NCI-H128 (cell line): ENCODE results near the gene PRKAG1.
"Not testable (repeated sequence)": the region's sequence is repeated elsewhere in the genome, so short reads cannot be mapped to it uniquely, and the experiment has no call there.

Source experiments
- DNase-seq: peaks from one replicate; lab custom pipeline; 2025; ENCODE audit not compliant: unreplicated experiment; lab: John Stamatoyannopoulos, UW

Gene PRKAG1

DNA sequence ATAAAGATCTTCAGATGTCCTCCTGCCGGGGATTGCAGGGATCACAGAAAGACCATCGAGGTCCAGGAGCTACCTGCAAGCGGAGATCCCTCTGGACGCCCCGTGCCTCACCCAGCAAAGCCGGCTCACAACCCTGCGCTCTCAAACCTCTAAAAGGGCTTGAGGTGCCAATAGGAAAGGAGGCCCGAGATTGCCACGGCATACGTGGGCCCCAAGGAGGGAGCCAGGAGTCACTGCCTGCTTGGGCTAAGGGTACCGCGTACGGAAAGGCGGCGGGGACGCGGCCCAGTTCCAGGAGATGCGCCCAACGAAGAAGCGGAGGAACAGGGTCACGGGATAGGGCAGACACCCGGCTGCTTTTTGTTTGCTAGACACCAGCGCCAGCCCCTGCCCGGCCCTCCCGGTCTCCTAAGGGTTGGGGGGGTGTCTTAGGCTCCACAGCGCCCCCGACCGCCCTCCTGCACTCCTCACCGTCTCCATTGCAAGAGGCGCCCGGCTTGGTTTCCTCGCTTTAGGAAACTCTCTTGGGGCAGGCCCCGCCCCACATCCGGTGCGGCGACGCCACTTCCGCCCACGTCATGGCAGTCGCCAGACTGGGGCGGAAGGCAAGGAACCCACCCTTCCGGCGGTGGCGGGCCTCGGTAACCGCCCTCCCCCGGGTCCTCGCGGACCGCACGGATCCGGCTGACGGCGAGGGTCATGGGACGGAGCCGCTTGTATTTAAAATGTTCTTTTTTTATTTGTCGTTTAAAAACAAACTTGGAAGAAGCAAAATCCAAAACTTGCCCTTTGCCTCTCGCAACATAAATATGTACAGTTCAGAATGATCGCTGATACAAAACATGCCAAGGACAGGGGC lies at the start of gene PRKAG1:
Gene PRKAG1, minus strand, starts transcription at position 516 of the 859 bp plus-strand sequence. Its CDS starts 36 bp downstream, at position 480.
- DNase-seq, result peak; percentile 96

DNA sequence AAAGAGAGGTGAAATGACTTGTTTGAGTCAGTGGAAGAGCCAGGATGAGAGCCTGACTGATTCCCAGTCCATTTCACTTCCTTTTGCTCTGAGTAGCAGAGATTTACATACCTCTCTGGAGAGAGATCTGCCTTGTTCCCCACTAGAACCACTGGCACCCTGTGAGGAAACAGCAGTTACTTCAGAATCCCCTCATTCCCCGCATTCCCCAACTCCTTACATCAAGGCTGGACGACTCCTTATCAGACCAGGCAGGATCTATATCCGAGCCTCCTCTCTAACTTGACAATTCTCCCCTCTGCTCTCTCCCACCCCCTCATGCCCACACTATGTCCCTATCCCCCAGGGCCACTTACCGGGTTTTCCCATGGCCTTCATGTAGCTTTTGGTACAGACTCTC lies 47.5 kb upstream of the PRKAG1 start:
- no peak for DNase-seq

DNA sequence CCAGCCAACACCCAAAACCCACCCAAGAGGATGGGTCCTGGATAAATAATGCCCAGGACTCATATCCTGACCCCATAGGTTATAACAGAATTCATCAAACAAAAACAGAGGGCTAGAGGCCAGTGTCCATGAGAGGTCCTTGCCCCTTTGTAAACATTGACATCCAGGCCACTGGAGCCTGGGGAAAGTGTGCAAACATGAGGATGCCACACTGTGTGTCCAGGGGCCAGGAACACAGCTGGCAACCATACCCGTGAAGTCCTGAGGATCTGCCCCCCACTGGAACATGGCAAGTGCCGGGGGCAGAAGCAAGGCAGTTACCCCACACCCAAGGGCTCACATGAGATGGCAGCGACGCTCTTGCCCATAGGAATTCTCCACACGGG lies 46.2 kb upstream of the PRKAG1 start:
- no peak for DNase-seq

DNA sequence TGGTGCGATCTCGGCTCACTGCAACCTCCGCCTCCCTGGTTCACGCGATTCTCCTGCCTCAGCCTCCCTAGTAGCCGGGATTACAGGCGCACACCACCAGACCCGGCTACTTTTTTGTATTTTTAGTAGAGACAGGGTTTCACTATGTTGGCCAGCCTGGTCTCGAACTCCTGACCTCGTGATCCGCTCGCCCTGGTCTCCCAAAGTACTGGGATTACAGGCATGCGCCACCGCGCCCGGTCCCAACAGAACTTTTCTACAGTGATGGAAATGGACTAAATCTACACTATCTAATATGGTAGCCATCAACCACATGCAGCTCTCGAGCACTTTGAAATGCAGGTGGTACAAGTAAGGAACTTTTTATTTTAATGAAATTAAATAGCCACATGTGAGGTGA lies 43.3 kb upstream of the PRKAG1 start:
- DNase-seq, result not testable (repeated sequence)

DNA sequence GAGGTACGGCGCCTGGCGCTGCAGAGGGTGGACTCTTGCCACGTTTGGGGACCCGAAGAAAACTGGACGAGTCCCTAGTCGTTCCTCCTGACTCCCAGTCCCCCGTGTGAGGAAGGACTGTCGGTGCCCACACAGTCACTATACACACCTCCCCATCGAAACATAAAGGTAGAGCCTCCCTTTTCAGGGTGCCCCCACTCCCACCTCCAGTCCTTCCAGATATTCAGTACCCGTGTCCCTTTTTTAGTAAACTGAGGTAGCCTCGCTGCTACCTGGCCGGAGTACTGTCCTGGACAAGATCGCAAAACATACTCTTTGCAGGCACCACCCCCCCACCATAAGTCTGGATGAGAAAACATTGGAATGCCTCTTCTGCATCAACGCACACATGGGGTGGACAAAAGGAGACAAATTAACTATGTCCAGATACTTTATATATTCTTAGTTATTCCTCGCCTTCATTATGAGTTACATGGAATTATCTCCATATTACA lies 42.6 kb upstream of the PRKAG1 start:
- no peak for DNase-seq

DNA sequence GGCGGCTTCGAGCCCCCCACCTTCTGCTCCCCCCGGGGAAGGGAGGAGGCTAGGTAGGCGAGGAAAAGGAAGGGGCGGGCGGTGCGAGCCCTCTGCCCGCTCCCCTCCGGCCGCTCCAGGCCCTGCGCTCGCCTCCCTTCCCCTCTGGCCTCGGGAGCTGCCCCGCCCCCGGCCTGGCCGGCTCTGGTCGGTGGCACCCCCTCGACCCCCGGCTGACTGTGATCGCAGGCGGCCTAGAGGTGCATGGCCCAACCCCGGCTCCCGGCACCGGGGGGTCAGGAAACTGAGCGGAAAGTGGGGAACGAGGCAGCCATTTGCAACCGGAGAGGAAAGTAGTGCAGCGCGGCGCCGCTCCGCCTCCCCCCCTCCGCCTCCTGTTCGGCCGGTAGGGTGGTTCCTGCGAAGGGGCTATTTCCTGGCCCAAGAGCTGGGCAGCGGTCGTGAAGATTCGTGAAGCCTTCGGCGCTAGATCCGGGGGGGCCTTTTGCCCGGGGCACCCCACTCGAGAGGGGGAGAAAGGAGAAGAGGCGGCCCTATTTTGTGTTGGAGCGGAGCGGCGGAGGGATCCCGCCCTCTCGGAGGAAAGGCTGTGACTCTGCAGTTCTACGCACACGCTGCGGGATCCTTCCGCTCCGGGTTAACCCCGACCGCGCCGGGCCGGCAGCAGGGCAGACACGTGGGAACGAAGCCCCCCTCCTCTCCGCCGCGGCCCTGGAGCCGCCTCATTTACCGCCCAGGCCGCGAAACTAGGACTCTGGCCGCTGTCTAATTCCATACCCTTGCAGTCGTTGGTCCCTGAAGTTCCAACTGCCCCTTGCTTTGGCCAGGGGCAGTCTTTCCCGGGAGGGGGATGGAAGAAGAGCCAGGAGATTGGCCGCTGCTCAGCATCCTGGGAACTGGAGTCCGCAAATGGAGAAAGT lies 41.9 kb upstream of the PRKAG1 start, which contains the start of gene KMT2D:
Gene KMT2D, minus strand, starts transcription at position 558 of the 920 bp plus-strand sequence. CDS start 5,470 bp downstream, outside the sequence.
- peak; percentile 93 for DNase-seq

DNA sequence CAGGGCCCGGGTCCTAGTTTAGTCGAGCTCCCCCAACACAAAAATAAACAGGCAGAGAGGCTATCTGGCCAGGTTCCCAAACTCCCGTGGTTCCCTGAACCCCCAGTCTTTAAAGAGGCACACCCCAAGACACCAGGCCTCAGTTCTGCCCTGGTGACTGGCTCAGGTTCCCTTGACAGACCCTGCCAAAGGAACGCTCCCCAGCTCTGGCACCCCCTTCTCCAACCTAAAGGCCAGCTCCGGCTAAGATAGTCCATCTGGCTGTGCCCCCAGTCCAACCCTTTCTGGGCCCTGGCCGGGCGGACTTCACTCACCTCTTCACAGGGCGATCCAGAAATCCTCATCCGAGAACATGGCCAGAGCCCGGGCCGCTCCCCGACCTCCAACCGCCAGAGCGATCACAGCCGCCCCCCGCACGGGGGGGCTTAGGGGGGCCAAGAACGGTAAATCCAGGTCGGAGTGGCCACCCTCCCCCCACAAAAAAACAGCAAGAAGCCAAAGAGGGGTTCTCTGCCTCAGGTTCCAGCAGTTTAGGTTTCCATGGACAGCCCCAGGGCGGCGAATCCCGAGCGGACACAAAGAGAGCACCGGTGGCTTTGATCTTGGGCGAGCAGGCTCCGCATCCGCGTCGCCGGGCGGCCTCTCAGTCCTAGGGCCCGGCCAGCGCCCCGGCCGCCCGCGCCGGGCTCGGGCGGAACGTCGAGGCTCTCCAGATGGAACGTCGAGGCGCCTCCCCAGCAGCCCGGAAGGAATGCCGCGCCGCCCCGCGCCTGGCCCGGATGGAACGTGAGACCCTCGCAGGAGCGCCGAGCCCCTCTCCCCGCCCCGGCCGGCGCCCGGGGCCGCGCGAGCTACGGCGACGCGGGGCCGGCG lies 41.0 kb upstream of the PRKAG1 start:
- no peak for DNase-seq

DNA sequence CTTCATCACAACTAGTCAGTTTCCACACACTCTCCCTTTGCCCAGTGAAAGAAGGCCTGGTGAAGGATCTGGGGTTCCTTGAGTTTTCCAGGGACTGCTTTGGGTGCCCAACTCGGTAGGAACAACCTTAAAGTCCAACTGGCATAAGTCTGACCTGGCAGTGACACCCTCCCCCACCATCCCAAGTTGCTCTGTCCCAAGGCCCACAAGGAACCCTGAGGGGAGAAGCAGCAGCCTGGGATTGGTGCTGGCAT lies 40.4 kb upstream of the PRKAG1 start:
- no peak for DNase-seq

DNA sequence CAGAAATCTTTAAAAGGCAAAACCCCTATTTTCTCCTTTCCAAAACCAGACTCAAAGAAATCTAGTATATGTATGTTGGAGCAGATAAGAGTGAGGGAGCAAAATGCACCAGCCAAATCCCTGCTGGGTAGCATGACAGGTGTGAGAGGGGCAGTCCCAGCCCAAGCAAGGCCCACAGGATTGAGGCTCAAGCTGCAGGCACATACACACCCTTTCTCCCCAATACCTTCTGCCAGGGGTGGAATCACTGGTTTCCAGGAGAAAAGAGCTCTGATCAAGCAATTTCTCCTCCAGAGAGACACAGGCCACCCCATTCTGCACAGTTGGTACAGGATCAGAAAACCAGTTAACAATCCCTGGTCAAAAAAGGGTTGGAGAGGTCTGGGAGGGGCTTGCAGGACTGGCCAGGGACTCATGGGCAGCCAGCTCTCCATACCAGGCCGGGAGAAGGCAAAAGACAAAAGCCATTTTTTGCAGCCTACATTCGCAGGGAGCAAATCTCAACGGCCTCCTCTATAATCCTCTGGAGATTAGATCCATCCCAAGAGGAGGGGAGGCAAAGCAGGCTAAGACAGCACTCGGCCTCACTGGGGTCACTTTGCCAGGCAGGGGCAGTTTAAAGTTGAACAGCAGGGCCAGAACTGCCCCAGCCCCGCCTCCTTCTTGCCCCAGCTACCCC lies 39.9 kb upstream of the PRKAG1 start:
- no peak for DNase-seq

DNA sequence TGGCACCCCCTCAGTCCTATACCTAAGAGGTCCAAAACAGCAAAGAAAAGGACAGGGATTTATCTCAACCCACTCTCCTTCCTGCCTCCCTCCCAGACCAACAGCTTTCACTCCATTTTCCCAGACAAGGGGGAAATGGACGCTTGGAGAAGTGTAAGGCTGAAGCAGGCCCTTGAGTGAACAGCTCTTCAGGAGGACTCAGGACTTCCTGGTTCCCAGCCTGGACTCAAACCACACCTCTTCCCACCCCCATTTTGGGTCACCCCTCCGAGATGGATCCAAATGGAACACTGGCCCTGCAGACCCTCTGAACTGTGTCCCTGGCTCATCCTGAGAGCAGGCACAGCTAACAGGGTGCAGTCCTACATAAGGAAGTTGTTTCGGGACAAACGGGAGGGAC lies 39.3 kb upstream of the PRKAG1 start:
- DNase-seq, result no peak

DNA sequence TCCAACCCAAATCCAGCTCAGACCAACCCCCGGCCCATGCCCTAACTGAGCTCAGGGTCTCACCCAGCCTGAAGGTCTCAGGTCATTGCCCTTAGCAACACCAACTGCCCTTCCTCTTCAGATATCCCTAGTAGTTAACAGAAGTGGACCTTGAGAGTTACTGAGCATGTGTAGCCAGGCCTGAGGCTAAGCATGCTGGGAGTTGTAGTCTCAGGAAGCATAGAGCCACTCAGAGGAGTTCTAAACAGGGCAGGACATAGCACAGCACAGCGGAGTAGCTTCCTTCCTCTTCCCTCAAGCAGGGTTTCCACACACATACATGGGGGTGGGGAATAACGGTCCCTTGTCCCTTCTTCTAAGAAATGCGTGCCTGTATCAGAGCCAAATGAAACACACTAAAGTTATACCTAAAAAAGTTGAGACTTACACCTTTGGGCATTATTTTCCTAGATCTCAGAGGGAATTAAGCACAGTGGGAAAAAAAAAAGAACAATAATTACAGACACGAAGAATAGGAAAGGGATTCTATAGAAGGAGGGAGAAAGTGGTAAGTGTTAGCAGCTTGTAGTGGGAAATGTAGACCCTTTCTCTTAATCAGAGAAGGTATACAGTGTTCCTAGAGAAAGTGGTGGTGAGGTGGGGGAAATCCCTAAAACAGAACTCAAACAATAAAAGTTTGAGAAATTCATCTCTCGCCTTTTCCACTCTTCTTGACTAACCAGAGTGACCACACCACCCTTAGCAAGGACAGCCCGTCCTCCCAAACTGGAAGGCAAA lies 37.6 kb upstream of the PRKAG1 start:
- DNase-seq, result no peak

DNA sequence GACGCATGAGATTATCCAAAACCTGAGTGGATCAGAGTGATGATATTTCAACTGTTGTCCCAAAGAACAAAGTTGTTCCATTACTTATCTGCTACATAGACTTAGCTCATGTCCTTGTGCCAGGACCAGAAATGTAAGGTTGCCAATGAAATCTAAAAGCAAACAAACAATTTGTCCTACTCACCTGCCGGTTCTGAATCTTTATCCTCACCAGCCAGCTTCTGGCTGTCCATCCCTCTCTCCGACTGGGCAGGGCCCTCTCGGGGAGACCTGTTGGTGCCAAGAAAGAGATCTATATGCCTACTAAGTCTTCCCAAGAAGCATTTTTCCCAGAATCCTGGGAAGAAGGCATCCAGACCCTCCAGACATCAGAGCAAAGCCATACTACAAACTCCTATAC lies 36.5 kb upstream of the PRKAG1 start:
- DNase-seq, result no peak

DNA sequence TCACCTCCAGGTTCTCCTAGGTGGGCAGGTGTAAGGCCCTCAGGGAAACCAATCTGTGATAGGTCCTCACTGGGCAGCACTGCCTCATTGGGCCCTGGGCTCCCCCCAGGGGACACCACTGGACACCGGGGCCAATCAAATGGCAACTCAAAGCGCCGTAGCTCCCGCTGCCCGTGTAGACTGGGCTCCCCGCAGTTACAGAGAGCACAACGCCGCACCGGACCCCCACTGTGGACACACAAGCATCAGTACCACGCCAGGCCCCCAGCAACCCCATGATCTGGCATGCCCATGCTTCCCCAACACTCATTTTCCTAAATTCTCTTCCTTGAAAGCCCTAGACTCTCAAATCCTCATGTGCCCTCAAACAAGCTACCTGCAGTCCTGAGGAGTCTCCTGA lies 35.9 kb upstream of the PRKAG1 start:
- DNase-seq, result no peak

DNA sequence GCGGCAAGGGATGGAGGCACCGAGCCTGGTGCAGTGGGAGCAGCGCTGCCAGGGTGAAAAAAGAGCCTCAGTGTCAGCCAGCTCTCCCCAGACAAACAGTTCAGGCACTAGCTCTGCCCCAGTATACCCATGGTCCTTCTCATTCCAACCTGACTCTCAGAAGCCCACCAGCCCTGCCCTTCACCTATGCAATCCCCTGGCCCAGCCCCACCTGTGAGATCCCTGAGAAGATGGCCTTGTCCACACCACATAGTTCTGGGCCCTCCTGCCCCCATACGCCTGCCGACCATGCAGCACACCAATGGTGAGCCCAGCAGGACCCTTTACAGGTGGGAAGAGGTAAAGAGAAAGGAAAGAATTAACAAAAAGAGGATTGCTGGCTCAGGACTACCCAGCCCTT lies 35.5 kb upstream of the PRKAG1 start:
- DNase-seq, result no peak

DNA sequence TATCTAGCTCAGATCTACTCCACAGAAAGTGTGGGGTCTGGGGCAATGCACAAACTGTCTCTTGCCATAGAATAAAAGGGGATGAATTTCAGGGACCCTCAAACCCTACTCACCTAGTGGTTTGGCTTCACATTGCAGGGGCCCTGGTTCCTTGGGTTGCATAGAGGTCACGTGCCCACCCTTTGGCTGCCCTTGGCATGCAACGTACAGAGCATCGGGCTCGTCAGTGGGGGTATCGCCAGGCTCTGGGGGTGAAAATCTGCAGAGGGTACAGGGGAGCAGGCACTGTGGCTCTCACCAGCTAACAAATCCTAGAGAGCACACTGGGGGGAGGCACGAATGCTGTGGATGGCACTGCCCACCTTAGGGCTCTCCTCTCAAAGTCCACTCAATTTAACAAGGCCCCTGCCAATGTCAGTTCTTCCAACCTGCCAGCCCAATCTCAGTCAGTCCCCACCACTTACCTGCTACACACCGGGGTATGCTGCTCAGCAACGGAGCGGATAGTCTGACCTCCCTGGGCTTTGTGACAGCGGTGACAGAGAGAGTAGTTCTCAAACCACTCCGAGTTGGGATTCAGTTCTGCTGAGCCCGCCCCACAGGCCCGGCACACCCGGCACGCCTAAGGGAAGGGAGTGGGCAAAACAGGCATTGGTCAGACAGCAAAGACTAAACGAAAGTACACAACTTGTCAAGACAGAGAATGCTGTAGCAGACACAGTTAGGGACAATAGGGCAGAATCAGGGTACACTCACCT lies 34.1 kb upstream of the PRKAG1 start:
- DNase-seq, result no peak

DNA sequence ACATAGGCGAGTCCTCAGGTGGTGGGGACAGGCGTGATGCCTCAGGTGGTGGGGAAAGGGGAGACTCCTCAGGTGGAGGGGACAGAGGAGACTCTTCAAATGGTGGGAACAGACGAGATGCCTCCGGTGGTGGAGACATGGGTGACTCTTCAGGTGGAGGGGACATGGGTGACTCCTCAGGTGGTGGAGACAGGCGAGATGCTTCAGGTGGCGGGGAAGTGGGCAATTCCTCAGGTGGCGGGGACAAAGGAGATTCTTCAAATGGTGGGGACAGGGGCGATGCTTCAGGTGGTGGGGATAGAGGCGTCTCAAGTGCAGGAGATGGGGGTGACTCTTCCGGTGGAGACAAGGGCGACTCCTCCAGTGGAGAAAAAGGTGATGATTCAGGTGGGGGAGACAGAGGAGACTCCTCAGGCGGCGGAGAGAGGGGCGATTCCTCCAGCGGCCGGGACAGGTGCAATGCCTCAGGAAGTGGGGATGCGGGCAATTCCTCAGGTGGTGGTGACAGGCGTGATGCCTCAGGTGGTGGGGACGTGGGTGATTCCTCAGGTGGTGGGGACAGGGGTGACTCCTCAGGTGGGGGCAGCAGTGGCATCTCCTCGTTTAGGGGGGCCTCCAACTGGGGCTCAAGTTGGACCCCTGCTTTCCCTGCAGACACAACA lies 33.3 kb upstream of the PRKAG1 start:
- DNase-seq, result no peak

DNA sequence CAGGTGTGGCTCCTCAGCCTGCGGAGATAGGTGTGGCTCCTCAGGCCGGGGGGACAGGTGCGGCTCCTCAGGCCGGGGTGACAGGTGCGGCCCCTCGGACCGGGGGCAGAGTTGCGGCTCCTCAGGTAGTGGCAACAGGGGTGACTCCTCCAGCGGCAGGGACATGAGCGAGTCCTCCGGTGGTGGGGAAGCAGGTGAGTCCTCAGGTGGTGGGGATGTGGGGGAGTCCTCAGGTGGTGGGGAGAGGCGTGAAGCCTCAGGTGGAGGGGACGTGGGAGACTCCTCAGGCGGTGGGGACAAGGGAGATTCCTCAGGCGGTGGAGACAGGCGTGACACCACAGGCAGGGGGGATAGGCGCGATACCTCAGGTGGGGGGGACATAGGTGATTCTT lies 32.8 kb upstream of the PRKAG1 start:
- DNase-seq, result no peak
